K562 (cell line): ENCODE results near the gene GATA6.

Experiments used
- BHLHE40 ChIP-seq: IDR thresholded peaks from 2 replicates; pipeline ENCODE4 v1.6.1; 2011; ENCODE audit warnings: low read length, improper control_type of control experiment
- ELF4 ChIP-seq: fragments of 450-650 bp; formaldehyde crosslinking; IDR thresholded peaks from 2 replicates; pipeline ENCODE4 v1.4.0; 2022; ENCODE audit warnings: missing genetic modification characterization
- EZH2 ChIP-seq: IDR thresholded peaks from 2 replicates; pipeline ENCODE4 v1.6.1; 2012; ENCODE audit warnings: low read depth, mild to moderate bottlenecking, inconsistent platforms, low read length, borderline replicate concordance
- MXI1 ChIP-seq: IDR thresholded peaks from 2 replicates; pipeline ENCODE4 v1.6.1; 2011; ENCODE audit warnings: low read depth, mild to moderate bottlenecking, improper control_type of control experiment, low read length
- NR1H2 ChIP-seq: sonication (generic); formaldehyde crosslinking; IDR thresholded peaks from 2 replicates; pipeline ENCODE4 v1.4.0; 2020; ENCODE audit warnings: mild to moderate bottlenecking, missing genetic modification reagents
- NRF1 ChIP-seq, 2 experiments: fragments of 450-650 bp; IDR thresholded peaks in 1 of 2; conservative IDR thresholded peaks in 1 of 2; 2 replicates each; pipeline ENCODE4 v1.6.1; 2014; ENCODE audit warnings: mild to moderate bottlenecking in 2 of 2
- RBM22 ChIP-seq: fragments of 200-400 bp; formaldehyde crosslinking; IDR thresholded peaks from 2 replicates; pipeline ENCODE4 v1.6.1; 2018; ENCODE audit warnings: low read length, low read depth; ENCODE audit not compliant: poor library complexity, severe bottlenecking
- YY1 ChIP-seq, 3 experiments: IDR thresholded peaks; 2 replicates each; pipeline ENCODE4 v1.6.1; 2011; ENCODE audit warnings: low read length in 2 of 3, mild to moderate bottlenecking in 2 of 3, moderate library complexity in 2 of 3, borderline replicate concordance in 1 of 3, control low read depth in 1 of 3, low read depth in 1 of 3; ENCODE audit not compliant: insufficient read depth in 3 of 3, insufficient replicate concordance in 2 of 3, control insufficient read depth in 1 of 3, insufficient read length in 1 of 3; ENCODE audit errors: extremely low read depth in 1 of 3
- ZNF384 ChIP-seq: IDR thresholded peaks from 2 replicates; pipeline ENCODE4 v1.6.1; 2012; ENCODE audit warnings: low read depth, low read length, improper control_type of control experiment
- ZNF707 ChIP-seq: fragments of 250-450 bp; sonication (Bioruptor Pico); conservative IDR thresholded peaks from 2 replicates; pipeline ENCODE4 v1.8.0; 2022; ENCODE audit warnings: inconsistent platforms, mild to moderate bottlenecking, moderate library complexity
- ZZZ3 ChIP-seq: fragments of 450-650 bp; IDR thresholded peaks from 2 replicates; pipeline ENCODE4 v1.6.1; 2016; ENCODE audit warnings: antibody characterized with exemption, mild to moderate bottlenecking, moderate library complexity
- TF ChIP-seq, protein P1 (sequence below), 3 experiments: IDR thresholded peaks in 2 of 3; conservative IDR thresholded peaks in 1 of 3; 2 replicates each; pipeline ENCODE4 v1.5.1; 2011 to 2012; ENCODE audit warnings: low read length in 3 of 3, mild to moderate bottlenecking in 3 of 3, control low read depth in 2 of 3, improper control_type of control experiment in 1 of 3, inconsistent platforms in 1 of 3, low read depth in 1 of 3, mixed read lengths in 1 of 3, moderate library complexity in 1 of 3; ENCODE audit not compliant: insufficient read depth in 2 of 3
- TF ChIP-seq, protein P2 (sequence below): fragments of 450-650 bp; IDR thresholded peaks from 2 replicates; pipeline ENCODE4 v1.6.1; 2018; ENCODE audit warnings: mild to moderate bottlenecking, low read depth; ENCODE audit not compliant: partially characterized antibody
- TF ChIP-seq, protein P3 (sequence below): fragments of 250-450 bp; sonication (Bioruptor Pico); IDR thresholded peaks from 2 replicates; pipeline ENCODE4 v1.8.0; 2021; ENCODE audit warnings: mild to moderate bottlenecking, moderate library complexity

GRCh38 chr18:22214731-22215528 is 45.5 kb downstream of the GATA6 start:
- TF ChIP-seq ELF4 (CRISPR knock-in tag) (no peak), ZNF707 (CRISPR knock-in tag) (no peak), NR1H2 (CRISPR knock-in tag) (no peak), ZNF384 (no peak), ZZZ3 (no peak), MXI1 (no peak), EZH2 (no peak), YY1 (IDR thresholded peaks at IDR 0.05; ENCODE audit: borderline replicate concordance in 1 of 3, control insufficient read depth in 1 of 3, extremely low read depth in 1 of 3, insufficient read depth in 3 of 3, insufficient read length in 1 of 3, insufficient replicate concordance in 2 of 3, low read depth in 1 of 3, low read length in 2 of 3) (no peak), BHLHE40 (no peak), RBM22 (no peak), NRF1 (conservative IDR thresholded peaks at IDR 0.05 in 1 of 2, IDR thresholded peaks at IDR 0.05 in 1 of 2) (no peak)
- TF ChIP-seq, protein P1, sequence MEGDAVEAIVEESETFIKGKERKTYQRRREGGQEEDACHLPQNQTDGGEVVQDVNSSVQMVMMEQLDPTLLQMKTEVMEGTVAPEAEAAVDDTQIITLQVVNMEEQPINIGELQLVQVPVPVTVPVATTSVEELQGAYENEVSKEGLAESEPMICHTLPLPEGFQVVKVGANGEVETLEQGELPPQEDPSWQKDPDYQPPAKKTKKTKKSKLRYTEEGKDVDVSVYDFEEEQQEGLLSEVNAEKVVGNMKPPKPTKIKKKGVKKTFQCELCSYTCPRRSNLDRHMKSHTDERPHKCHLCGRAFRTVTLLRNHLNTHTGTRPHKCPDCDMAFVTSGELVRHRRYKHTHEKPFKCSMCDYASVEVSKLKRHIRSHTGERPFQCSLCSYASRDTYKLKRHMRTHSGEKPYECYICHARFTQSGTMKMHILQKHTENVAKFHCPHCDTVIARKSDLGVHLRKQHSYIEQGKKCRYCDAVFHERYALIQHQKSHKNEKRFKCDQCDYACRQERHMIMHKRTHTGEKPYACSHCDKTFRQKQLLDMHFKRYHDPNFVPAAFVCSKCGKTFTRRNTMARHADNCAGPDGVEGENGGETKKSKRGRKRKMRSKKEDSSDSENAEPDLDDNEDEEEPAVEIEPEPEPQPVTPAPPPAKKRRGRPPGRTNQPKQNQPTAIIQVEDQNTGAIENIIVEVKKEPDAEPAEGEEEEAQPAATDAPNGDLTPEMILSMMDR (IDR thresholded peaks at IDR 0.05 in 2 of 3, conservative IDR thresholded peaks at IDR 0.05 in 1 of 3; ENCODE audit: insufficient read depth in 2 of 3, low read depth in 1 of 3, low read length in 3 of 3), result no peak
- TF ChIP-seq, protein P2, sequence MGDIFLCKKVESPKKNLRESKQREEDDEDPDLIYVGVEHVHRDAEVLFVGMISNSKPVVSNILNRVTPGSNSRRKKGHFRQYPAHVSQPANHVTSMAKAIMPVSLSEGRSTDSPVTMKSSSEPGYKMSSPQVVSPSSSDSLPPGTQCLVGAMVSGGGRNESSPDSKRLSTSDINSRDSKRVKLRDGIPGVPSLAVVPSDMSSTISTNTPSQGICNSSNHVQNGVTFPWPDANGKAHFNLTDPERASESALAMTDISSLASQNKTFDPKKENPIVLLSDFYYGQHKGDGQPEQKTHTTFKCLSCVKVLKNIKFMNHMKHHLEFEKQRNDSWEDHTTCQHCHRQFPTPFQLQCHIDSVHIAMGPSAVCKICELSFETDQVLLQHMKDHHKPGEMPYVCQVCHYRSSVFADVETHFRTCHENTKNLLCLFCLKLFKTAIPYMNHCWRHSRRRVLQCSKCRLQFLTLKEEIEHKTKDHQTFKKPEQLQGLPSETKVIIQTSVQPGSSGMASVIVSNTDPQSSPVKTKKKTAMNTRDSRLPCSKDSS, result no peak
- TF ChIP-seq, protein P3, sequence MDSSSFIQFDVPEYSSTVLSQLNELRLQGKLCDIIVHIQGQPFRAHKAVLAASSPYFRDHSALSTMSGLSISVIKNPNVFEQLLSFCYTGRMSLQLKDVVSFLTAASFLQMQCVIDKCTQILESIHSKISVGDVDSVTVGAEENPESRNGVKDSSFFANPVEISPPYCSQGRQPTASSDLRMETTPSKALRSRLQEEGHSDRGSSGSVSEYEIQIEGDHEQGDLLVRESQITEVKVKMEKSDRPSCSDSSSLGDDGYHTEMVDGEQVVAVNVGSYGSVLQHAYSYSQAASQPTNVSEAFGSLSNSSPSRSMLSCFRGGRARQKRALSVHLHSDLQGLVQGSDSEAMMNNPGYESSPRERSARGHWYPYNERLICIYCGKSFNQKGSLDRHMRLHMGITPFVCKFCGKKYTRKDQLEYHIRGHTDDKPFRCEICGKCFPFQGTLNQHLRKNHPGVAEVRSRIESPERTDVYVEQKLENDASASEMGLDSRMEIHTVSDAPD (CRISPR knock-in tag), result no peak
